Renal cortex interstitium (tissue), 3 donors: ENCODE measurements around the gene ZNF132. TPM values are rescaled to one million over a fixed set of nuclear protein-coding genes. Genes with fewer than 3 reads are reported as not detected.

ENCODE experiments used
- polyA plus RNA-seq, 3 donors: library from polyadenylated mRNA; unstranded; fragments of 120-200 nt; gene quantifications; one replicate each; pipeline ENCODE4 v1.2.1, GENCODE V29; 2013; ENCODE audit not compliant: insufficient read length in 3 of 3

The ZNF132 gene
- polyA plus RNA-seq, 3 donors, result 14.0 to 17.0 (median 14.1) TPM

Other genes with a start within 250 kb of the ZNF132 start
- 10 to 100 TPM; 36.9 to 45.9 (median 38.1) TPM for gene ZNF544, start 211.2 kb downstream of the ZNF132 start, polyA plus RNA-seq
- 1 to 10 TPM; 7.3 to 8.7 (median 7.6) TPM for gene ZNF8, start 161.2 kb downstream of the ZNF132 start, polyA plus RNA-seq
- gene ERVK3-1, start 134.8 kb downstream of the ZNF132 start, polyA plus RNA-seq, result 10 to 100 TPM; 46.6 to 58.0 (median 53.8) TPM
- 1 to 10 TPM; 3.6 to 3.8 (median 3.6) TPM for gene ZSCAN22, start 113.2 kb downstream of the ZNF132 start, polyA plus RNA-seq
- gene A1BG, start 86.7 kb downstream of the ZNF132 start, polyA plus RNA-seq, result 1 to 10 TPM in 2 of 3 donors, under 1 TPM in 1; 0.45 to 2.0 (median 1.5) TPM
- gene ZNF497, start 77.4 kb downstream of the ZNF132 start, polyA plus RNA-seq, result 1 to 10 TPM; 3.7 to 6.2 (median 5.2) TPM
- gene ZNF837, start 59.1 kb downstream of the ZNF132 start, polyA plus RNA-seq, result 1 to 10 TPM; 3.3 to 6.0 (median 4.5) TPM
- 1,000 to 10,000 TPM in 2 of 3 donors, 100 to 1,000 TPM in 1; 862 to 1,069 (median 1,060) TPM for gene RPS5, start 52.9 kb downstream of the ZNF132 start, polyA plus RNA-seq
- not detected for gene RNF225, start 44.5 kb downstream of the ZNF132 start, polyA plus RNA-seq
- 10 to 100 TPM; 13.3 to 15.0 (median 13.3) TPM for gene ZNF584, start 31.5 kb downstream of the ZNF132 start, polyA plus RNA-seq
- gene ZNF324B, start 11.5 kb upstream of the ZNF132 start, polyA plus RNA-seq, result 1 to 10 TPM; 5.2 to 7.4 (median 7.3) TPM
- 10 to 100 TPM in 2 of 3 donors, 1 to 10 TPM in 1; 7.3 to 11.5 (median 10.6) TPM for gene ZNF324, start 26.9 kb upstream of the ZNF132 start, polyA plus RNA-seq
- 10 to 100 TPM; 11.7 to 19.5 (median 17.7) TPM for gene ZNF446, start 36.2 kb upstream of the ZNF132 start, polyA plus RNA-seq
- 10 to 100 TPM in 2 of 3 donors, 1 to 10 TPM in 1; 7.8 to 13.4 (median 11.5) TPM for gene SLC27A5, start 71.8 kb upstream of the ZNF132 start, polyA plus RNA-seq
- gene ZBTB45, start 79.7 kb upstream of the ZNF132 start, polyA plus RNA-seq, result 10 to 100 TPM in 2 of 3 donors, 1 to 10 TPM in 1; 8.7 to 15.0 (median 14.4) TPM
- gene TRIM28, start 103.9 kb upstream of the ZNF132 start, polyA plus RNA-seq, result 100 to 1,000 TPM; 672 to 838 (median 719) TPM
- gene CHMP2A, start 115.0 kb upstream of the ZNF132 start, polyA plus RNA-seq, result 100 to 1,000 TPM; 108 to 132 (median 128) TPM
- 100 to 1,000 TPM in 1 of 3 donors, 10 to 100 TPM in 2; 87.9 to 107 (median 91.5) TPM for gene UBE2M, start 118.5 kb upstream of the ZNF132 start, polyA plus RNA-seq
- 10 to 100 TPM; 27.6 to 65.3 (median 34.1) TPM for gene MZF1, start 133.2 kb upstream of the ZNF132 start, polyA plus RNA-seq